Esophagus muscularis mucosa (tissue), 4 donors: Measurements from ENCODE around the gene TSGA10. TPM values are rescaled to one million over a fixed set of nuclear protein-coding genes. Genes with fewer than 3 reads are reported as not detected.
"Not testable (repeated sequence)": the region's sequence is repeated elsewhere in the genome, so short reads cannot be mapped to it uniquely, and the experiment has no call there.

Experiments
- DNase-seq: peaks from one replicate; pipeline ENCODE4 v3.0.0-alpha.2; 2017; ENCODE audit errors: extremely low spot score
- H3K27ac ChIP-seq, 4 donors: fragments of 200-600 bp; sonication (generic); replicated peaks in 1 of 4; 1 replicate in 3 of 4; 2 replicates in 1 of 4; pipeline ENCODE4 v1.5.1; 2016 to 2019; ENCODE audit warnings: mild to moderate bottlenecking in 1 of 4
- H3K27me3 ChIP-seq, 4 donors: fragments of 200-600 bp; sonication (generic); one replicate each; pipeline versions ENCODE4 v1.5.1 to v1.6.0; 2016 to 2019
- H3K36me3 ChIP-seq, 4 donors: fragments of 200-600 bp; sonication (generic); one replicate each; pipeline ENCODE4 v1.5.1; 2016 to 2019
- H3K4me1 ChIP-seq, 4 donors: fragments of 200-600 bp; sonication (generic); one replicate each; pipeline ENCODE4 v1.5.1; 2016 to 2019
- H3K4me3 ChIP-seq, 4 donors: fragments of 200-600 bp; sonication (generic); 1 replicate in 2 of 4; 2 replicates in 2 of 4; pipeline ENCODE4 v1.5.1; 2016 to 2019; ENCODE audit warnings: mild to moderate bottlenecking in 4 of 4, moderate library complexity in 1 of 4
- H3K9me3 ChIP-seq, 4 donors: fragments of 200-600 bp; sonication (generic); 1 replicate in 3 of 4; 2 replicates in 1 of 4; pipeline ENCODE4 v1.5.1; 2016 to 2019
- EP300 ChIP-seq: sonication (generic); formaldehyde crosslinking; IDR thresholded peaks from one replicate; pipeline ENCODE4 v1.6.1; 2017; ENCODE audit warnings: antibody characterized with exemption
- POLR2A ChIP-seq: fragments of 450-650 bp; IDR thresholded peaks from one replicate; pipeline ENCODE4 v1.6.1; 2017; ENCODE audit warnings: antibody characterized with exemption, moderate library complexity, mild to moderate bottlenecking, low read depth
- POLR2AphosphoS5 ChIP-seq, 2 donors: sonication (generic); formaldehyde crosslinking; IDR thresholded peaks; one replicate each; pipeline ENCODE4 v1.6.1; 2017; ENCODE audit warnings: antibody characterized with exemption in 2 of 2
- WGBS: methylation state at CpG from one replicate; pipeline ENCODE4 v1.1.5; 2018; 5-methylcytosine and 5-hydroxymethylcytosine counted together
- intact Hi-C: fragments of 100-400 bp; cut with DNase I; formaldehyde crosslinking; loops from one replicate; pipeline ENCODE4 v1.15.1; 2023
- total RNA-seq, 4 donors: library from RNA; depleted of rRNA; stranded (reverse); fragments of >200 nt; gene quantifications; one replicate each; pipeline versions ENCODE4 v1.1.0 to v1.2.1, GENCODE V29; 2016
- TF ChIP-seq, protein P1 (sequence below), 3 experiments: fragments of 200-600 bp in 2 of 3; fragments of 450-650 bp in 1 of 3; sonication (generic) in 2 of 3; IDR thresholded peaks; one replicate each; pipeline ENCODE4 v1.5.1; 2017 to 2019; ENCODE audit warnings: antibody characterized with exemption in 3 of 3, mild to moderate bottlenecking in 2 of 3, moderate library complexity in 1 of 3

The TSGA10 gene
- total RNA-seq, 4 donors from 2014 or later = 1.1 to 4.4 (median 2.0) TPM

- no peak overlapping the region for H3K4me3 ChIP-seq
- TF ChIP-seq, protein P1, sequence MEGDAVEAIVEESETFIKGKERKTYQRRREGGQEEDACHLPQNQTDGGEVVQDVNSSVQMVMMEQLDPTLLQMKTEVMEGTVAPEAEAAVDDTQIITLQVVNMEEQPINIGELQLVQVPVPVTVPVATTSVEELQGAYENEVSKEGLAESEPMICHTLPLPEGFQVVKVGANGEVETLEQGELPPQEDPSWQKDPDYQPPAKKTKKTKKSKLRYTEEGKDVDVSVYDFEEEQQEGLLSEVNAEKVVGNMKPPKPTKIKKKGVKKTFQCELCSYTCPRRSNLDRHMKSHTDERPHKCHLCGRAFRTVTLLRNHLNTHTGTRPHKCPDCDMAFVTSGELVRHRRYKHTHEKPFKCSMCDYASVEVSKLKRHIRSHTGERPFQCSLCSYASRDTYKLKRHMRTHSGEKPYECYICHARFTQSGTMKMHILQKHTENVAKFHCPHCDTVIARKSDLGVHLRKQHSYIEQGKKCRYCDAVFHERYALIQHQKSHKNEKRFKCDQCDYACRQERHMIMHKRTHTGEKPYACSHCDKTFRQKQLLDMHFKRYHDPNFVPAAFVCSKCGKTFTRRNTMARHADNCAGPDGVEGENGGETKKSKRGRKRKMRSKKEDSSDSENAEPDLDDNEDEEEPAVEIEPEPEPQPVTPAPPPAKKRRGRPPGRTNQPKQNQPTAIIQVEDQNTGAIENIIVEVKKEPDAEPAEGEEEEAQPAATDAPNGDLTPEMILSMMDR (IDR thresholded peaks at IDR 0.05) = no peak
- no peak for TF ChIP-seq POLR2AphosphoS5 (IDR thresholded peaks at IDR 0.05)
- H3K27me3 ChIP-seq = no peaks in the 10 kb centered on the region
- no peak overlapping the region for H3K27ac ChIP-seq
- intact Hi-C loops = no loop called here
- 64% methylated on average over 4 of the region's 4 CpGs for WGBS
- H3K9me3 ChIP-seq = peaks cover 0 to 9% (median 3%) of the 10 kb centered on the region in 4 donors
- DNase-seq = no peak
- H3K36me3 ChIP-seq = no peaks in the 10 kb centered on the region
- H3K4me1 ChIP-seq = no peaks in the 10 kb centered on the region
These were observed 126.9 kb downstream of the TSGA10 start for GRCh38 chr2:99027856-99028255.

- Histone ChIP-seq H3K9me3 (no peaks in the 10 kb centered on the region), H3K36me3 (no peaks in the 10 kb centered on the region), H3K4me3 (no peak overlapping the region), H3K27ac (no peak overlapping the region), H3K27me3 (no peaks in the 10 kb centered on the region), H3K4me1 (no peaks in the 10 kb centered on the region)
- DNase-seq = no peak
- WGBS = 95% methylated on average over 6 of the region's 10 CpGs
- intact Hi-C loops = no loop called here
- TF ChIP-seq POLR2AphosphoS5 (IDR thresholded peaks at IDR 0.05) = no peak
- TF ChIP-seq EP300 = no peak
These were observed 154.0 kb downstream of the TSGA10 start for GRCh38 chr2:99000708-99001107.

GRCh38 chr2:98988695-98989094, 166.0 kb downstream of the TSGA10 start:
- H3K4me1 ChIP-seq, H3K4me3 ChIP-seq, DNase-seq, H3K27me3 ChIP-seq, H3K36me3 ChIP-seq, intact Hi-C loops, H3K9me3 ChIP-seq, H3K27ac ChIP-seq: not testable (repeated sequence)
- 96% methylated on average over 12 of the region's 28 CpGs for WGBS

DNA sequence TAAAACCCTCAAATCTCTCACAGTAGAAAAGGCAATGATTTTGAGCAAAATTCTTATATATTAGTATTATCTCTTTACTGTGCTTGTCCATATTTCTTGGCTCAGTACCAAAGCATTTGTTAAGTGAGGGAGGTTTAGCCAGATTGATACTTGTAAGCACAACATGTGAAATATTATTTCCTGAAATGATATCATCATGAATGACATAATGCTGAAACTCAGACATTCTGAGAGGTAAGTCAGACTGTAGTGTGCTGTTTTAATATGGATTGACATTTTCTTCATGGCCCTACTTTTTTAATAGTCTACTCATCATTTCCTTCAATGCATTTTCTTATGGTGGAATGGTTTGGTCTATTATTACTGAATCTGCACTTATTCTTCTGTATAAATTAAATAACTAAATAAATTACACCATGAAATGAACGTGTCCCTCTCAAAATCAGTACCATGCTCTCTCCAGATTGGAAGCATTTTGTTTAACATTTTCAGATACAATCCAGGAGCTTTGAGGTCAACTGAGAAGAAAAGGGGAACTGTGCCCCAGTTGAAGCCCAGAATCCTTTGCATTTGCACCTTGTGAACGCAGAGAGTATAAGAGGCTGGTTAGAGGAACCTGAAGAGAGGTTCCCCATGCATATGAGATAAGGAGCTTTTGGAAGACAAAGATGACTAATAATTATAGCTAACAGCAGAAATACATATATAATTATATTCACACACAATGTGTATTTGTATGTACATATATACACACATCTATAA, 168.7 kb downstream of the TSGA10 start:
- H3K9me3 ChIP-seq = no peaks in the 10 kb centered on the region
- no peaks in the 10 kb centered on the region for H3K36me3 ChIP-seq
- no peak for DNase-seq
- no peaks in the 10 kb centered on the region for H3K27me3 ChIP-seq
- H3K4me1 ChIP-seq = no peaks in the 10 kb centered on the region
- H3K4me3 ChIP-seq = no peak overlapping the region
- TF ChIP-seq EP300 = no peak
- TF ChIP-seq POLR2A = no peak
- TF ChIP-seq, protein P1 (IDR thresholded peaks at IDR 0.05) = no peak
- TF ChIP-seq POLR2AphosphoS5 (IDR thresholded peaks at IDR 0.05) = no peak
- WGBS = 64% methylated on average over 2 of the region's 2 CpGs
- intact Hi-C loops = no loop called here
- no peak overlapping the region for H3K27ac ChIP-seq

DNA sequence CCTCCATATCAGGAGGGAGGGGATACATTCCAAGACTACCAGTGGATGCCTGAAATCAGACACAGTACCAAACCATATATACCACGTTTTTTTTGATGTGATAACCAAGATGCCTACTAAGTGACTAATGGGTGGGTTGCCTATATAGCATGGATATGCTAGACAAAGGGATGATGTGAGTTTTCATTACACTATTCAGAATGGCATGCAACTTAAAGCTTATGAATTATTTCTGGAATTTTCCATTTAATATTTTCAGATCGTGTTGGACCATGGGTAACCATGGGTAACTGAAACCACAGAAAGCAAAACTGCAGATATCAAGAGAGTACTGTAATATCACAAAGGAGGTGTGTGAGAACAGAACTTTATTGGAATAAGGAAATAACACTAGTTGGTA, 179.1 kb downstream of the TSGA10 start:
- H3K27me3 ChIP-seq = no peaks in the 10 kb centered on the region
- TF ChIP-seq POLR2A (no peak), POLR2AphosphoS5 (IDR thresholded peaks at IDR 0.05) (no peak), EP300 (no peak)
- TF ChIP-seq, protein P1 (IDR thresholded peaks at IDR 0.05) = no peak
- H3K9me3 ChIP-seq = peaks cover 0 to 23% (median 3%) of the 10 kb centered on the region in 4 donors
- no peaks in the 10 kb centered on the region for H3K36me3 ChIP-seq
- H3K4me3 ChIP-seq = no peak overlapping the region
- no peak for DNase-seq
- H3K27ac ChIP-seq = no peak overlapping the region
- intact Hi-C loops = no loop called here
- no peaks in the 10 kb centered on the region for H3K4me1 ChIP-seq
- 63% methylated on average over 2 of the region's 2 CpGs for WGBS
